A673 (cell line): ENCODE measurements around the gene RALGAPB.
"Not testable (repeated sequence)": the region's sequence is repeated elsewhere in the genome, so short reads cannot be mapped to it uniquely, and the experiment has no call there.

ENCODE experiments used
- EZH2 ChIP-seq: fragments of 200-600 bp; sonication (generic); IDR thresholded peaks from 2 replicates; pipeline ENCODE4 v1.6.1; 2017; ENCODE audit warnings: borderline replicate concordance, low read depth, mild to moderate bottlenecking, mixed read lengths, antibody characterized with exemption, low read length; ENCODE audit not compliant: poor library complexity, severe bottlenecking
- TF ChIP-seq, protein P1 (sequence below): fragments of 300-800, 200-600 bp; sonication (generic); conservative IDR thresholded peaks from 2 replicates; pipeline ENCODE4 v1.5.1; 2017; ENCODE audit warnings: low read depth, mild to moderate bottlenecking, antibody characterized with exemption, low read length, moderate library complexity, mixed read lengths

GRCh38 chr20:38432870-38433269, 39.8 kb upstream of the RALGAPB start:
- TF ChIP-seq, protein P1, sequence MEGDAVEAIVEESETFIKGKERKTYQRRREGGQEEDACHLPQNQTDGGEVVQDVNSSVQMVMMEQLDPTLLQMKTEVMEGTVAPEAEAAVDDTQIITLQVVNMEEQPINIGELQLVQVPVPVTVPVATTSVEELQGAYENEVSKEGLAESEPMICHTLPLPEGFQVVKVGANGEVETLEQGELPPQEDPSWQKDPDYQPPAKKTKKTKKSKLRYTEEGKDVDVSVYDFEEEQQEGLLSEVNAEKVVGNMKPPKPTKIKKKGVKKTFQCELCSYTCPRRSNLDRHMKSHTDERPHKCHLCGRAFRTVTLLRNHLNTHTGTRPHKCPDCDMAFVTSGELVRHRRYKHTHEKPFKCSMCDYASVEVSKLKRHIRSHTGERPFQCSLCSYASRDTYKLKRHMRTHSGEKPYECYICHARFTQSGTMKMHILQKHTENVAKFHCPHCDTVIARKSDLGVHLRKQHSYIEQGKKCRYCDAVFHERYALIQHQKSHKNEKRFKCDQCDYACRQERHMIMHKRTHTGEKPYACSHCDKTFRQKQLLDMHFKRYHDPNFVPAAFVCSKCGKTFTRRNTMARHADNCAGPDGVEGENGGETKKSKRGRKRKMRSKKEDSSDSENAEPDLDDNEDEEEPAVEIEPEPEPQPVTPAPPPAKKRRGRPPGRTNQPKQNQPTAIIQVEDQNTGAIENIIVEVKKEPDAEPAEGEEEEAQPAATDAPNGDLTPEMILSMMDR: not testable (repeated sequence)
- TF ChIP-seq EZH2: not testable (repeated sequence)
